Activated T-cell treated with anti-CD3 and anti-CD28 coated beads, Interleukin-2, amount 50 U/mL, for 72 hours (primary cell): Measurements from ENCODE around the gene IFIT3. TPM values are rescaled to one million over a fixed set of nuclear protein-coding genes. Genes with fewer than 3 reads are reported as not detected.
"Not testable (repeated sequence)": the region's sequence is repeated elsewhere in the genome, so short reads cannot be mapped to it uniquely, and the experiment has no call there.

Experiments used
- ATAC-seq, 2 donors: fragments of 150-1000 bp; cut with Tn5 transposase; replicated peaks in 1 of 2; 2 replicates each; pipeline ENCODE4 v1.10.0; 2021; ENCODE audit warnings: moderate library complexity in 2 of 2, mild to moderate bottlenecking in 1 of 2
- DNase-seq, 2 donors: peaks; one replicate each; pipeline ENCODE4 v3.0.0; 2021 to 2022; ENCODE audit warnings: mixed read lengths in 1 of 2
- H3K27ac Mint-ChIP-seq: one replicate; pipeline ENCODE4 v1.8.0; 2022; ENCODE audit warnings: mild to moderate bottlenecking, moderate library complexity, mixed read lengths
- H3K27me3 Mint-ChIP-seq: one replicate; pipeline ENCODE4 v1.8.0; 2022; ENCODE audit warnings: low read depth, mixed read lengths
- H3K36me3 Mint-ChIP-seq, 2 donors: one replicate each; pipeline ENCODE4 v1.8.0; 2022; ENCODE audit warnings: mixed read lengths in 2 of 2, mild to moderate bottlenecking in 1 of 2; ENCODE audit not compliant: insufficient read depth in 2 of 2
- H3K4me1 Mint-ChIP-seq: one replicate; pipeline ENCODE4 v1.8.0; 2022; ENCODE audit warnings: low read depth, mixed read lengths
- H3K4me3 Mint-ChIP-seq, 2 donors: one replicate each; pipeline ENCODE4 v1.8.0; 2022; ENCODE audit warnings: mild to moderate bottlenecking in 2 of 2, mixed read lengths in 2 of 2, moderate library complexity in 2 of 2
- H3K9me3 Mint-ChIP-seq, 2 donors: one replicate each; pipeline ENCODE4 v1.8.0; 2022; ENCODE audit warnings: mixed read lengths in 2 of 2
- total RNA-seq, 2 donors: library from RNA; stranded (reverse); gene quantifications; one replicate each; pipeline ENCODE4 v1.2.3, GENCODE V29; 2022

The IFIT3 gene
- total RNA-seq, 2 donors from 2014 or later, result 6.7 to 19.5 TPM

DNA sequence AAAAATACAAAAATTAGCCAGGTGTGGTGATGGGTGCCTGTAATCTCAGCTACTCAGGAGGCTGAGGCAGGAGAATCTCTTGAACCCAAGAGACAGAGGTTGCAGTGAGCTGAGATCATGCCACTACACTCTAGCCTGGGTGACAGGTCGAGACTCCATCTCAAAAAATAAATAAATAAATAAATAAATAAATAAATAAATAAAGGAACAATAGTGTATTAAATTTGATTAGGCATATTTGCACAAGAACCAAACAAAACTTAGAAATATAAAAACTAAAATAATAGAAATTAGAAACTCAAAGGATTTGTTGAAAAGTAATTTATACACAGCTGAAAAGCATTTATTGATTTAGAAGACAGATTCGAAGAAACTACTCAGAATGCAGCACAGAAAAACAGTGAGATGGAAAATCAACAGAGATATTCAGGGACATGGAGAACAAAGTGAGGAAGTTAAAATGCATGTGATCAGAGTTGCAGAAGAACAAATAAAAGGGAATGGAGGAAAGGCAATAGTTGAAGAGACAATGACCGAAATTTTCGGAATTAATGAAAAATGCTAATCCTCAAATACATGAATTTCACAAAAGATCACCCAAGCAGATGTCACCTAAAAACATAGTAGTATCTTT, 17.7 kb downstream of the IFIT3 start:
- Mint-ChIP-seq H3K36me3 (no peaks in the 10 kb centered on the region), H3K9me3 (no peaks in the 10 kb centered on the region), H3K4me1 (peaks cover 10% of the 10 kb centered on the region), H3K27me3 (peaks cover 58% of the 10 kb centered on the region), H3K4me3 (no peak overlapping the region), H3K27ac (no peak overlapping the region)
- DNase-seq (no peak), ATAC-seq (no peak)

DNA sequence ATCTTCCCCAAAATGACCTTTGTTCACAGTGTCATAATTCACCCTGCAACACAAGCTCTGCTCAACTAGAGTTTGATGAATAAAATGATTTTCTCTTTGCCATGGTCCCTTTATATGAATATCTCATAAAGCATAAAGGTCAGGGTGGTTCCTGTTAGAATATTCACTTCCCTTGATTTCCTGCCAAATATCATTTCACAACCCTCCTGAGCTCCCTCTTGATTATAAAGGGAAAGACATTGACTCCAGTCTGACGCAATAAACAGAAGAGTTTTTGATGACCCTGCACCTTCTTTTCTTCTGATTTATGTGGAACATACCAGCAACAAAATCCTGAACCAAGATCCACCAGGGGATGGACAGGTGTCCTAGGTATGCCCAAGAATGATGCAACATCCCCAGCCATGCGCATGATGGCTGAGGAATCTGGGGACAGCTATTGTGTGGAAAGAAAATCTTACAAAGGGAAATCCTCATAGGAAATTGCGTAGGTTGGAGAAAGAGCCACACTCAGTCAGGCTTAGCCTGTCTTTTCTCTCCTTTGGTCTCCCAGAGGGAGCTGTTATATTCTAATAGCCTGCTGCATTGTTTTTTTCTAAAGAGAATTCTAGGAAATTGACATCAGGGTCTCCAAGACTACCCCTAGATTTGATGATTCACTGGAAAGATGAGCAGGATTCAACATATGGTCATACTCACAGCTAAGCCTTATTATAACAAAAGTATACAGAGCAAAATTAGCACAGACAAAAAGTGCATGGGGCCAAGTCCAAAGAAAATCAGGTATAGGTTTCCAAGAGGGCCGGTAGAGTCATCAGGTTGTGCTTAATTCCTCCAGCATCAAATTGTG, 18.8 kb downstream of the IFIT3 start:
- Mint-ChIP-seq H3K4me3 (no peak overlapping the region), H3K9me3 (no peaks in the 10 kb centered on the region), H3K4me1 (peaks cover 21% of the 10 kb centered on the region), H3K27me3 (peaks cover 55% of the 10 kb centered on the region), H3K27ac (no peak overlapping the region), H3K36me3 (no peaks in the 10 kb centered on the region)
- DNase-seq, result no peak
- no peak for ATAC-seq

DNA sequence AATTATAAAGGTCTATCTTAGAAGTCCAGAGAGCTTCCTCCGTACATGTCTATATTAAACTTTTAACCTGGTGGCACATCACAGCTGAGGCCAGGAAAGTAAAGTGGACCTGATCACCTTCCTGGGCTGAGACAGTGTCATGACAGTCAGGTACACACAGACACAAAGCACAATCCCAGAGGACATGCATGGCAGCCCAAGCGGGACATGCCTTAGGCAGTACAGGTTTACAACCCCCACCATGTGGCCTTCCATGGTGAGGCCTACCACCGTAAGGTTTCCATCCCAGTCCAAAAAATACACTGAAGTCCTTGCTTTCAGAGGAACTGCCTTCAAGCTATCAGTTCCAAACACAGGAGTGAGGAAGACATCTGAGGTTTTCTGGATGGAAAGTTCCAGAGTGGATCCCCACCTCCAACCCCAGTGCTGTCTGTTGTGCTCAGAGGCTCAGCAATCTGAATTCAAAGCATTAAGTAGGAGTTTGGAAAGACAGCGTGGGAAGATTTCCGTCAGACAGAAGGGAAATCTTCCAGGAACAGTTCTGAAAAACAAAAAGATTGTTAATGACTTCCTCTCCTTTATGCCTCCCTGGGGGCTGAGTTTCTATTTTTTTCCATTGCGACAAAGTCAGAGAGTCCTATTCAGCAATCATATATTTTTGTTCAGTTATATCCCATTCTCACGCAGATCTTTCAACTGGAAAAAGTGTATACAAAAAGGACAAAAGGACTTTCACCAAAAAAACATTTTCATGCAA, 20.1 kb downstream of the IFIT3 start:
- H3K4me3 Mint-ChIP-seq, result no peak overlapping the region
- DNase-seq (no peak), ATAC-seq (no peak)
- H3K36me3 Mint-ChIP-seq, result no peaks in the 10 kb centered on the region
- H3K27ac Mint-ChIP-seq, result no peak overlapping the region
- peaks cover 57% of the 10 kb centered on the region for H3K27me3 Mint-ChIP-seq
- no peaks in the 10 kb centered on the region for H3K9me3 Mint-ChIP-seq
- H3K4me1 Mint-ChIP-seq, result peaks cover 34% of the 10 kb centered on the region

DNA sequence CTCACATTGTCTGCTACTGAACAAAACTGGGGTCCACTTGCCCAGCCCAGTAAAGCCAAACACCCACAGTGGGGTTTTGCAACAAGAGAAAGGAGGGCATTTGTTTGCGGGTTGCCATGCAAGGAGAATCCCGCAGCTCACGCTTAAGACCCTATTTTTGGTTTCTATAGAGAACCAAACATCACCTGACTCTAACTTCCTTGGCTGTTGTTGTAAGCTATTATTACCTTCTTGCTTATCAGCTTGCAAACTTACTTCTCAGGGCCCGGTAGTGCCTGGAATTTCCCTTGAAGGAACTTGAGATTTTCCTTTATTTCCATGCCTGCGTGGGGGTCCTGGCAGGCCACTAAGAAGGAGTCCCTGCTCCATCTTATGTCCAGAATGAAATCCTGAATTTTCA, 20.7 kb downstream of the IFIT3 start:
- H3K27me3 Mint-ChIP-seq, result peaks cover 57% of the 10 kb centered on the region

DNA sequence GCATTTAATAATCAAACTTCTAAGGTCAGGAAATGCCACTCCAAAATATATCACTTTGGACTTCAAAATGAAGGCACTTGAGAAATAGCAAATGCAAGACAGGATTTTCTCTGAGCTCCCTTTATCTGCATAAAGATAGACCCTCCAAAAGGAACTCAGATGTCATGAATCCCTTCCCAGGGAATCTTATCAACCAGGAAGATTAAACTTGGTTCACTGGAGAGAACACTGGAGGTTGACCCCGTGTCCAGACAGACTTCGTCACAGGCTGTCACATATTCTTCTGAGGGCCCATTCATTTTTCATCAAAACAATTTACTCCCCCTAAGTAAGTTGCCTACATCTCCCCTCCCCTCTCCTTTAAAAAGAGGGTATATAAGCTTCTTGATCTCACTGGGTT, 21.2 kb downstream of the IFIT3 start:
- H3K36me3 Mint-ChIP-seq, result no peaks in the 10 kb centered on the region
- no peaks in the 10 kb centered on the region for H3K9me3 Mint-ChIP-seq
- peaks cover 34% of the 10 kb centered on the region for H3K4me1 Mint-ChIP-seq
- peaks cover 60% of the 10 kb centered on the region for H3K27me3 Mint-ChIP-seq
- DNase-seq (no peak), ATAC-seq (no peak)
- H3K27ac Mint-ChIP-seq, result no peak overlapping the region
- H3K4me3 Mint-ChIP-seq, result no peak overlapping the region

More for the DNA sequence above, 20.7 kb downstream of the IFIT3 start:
- no peaks in the 10 kb centered on the region for H3K36me3 Mint-ChIP-seq
- no peak overlapping the region for H3K4me3 Mint-ChIP-seq
- no peaks in the 10 kb centered on the region for H3K9me3 Mint-ChIP-seq
- H3K4me1 Mint-ChIP-seq, result peaks cover 34% of the 10 kb centered on the region
- ATAC-seq, result no peak
- no peak for DNase-seq
- H3K27ac Mint-ChIP-seq, result no peak overlapping the region

DNA sequence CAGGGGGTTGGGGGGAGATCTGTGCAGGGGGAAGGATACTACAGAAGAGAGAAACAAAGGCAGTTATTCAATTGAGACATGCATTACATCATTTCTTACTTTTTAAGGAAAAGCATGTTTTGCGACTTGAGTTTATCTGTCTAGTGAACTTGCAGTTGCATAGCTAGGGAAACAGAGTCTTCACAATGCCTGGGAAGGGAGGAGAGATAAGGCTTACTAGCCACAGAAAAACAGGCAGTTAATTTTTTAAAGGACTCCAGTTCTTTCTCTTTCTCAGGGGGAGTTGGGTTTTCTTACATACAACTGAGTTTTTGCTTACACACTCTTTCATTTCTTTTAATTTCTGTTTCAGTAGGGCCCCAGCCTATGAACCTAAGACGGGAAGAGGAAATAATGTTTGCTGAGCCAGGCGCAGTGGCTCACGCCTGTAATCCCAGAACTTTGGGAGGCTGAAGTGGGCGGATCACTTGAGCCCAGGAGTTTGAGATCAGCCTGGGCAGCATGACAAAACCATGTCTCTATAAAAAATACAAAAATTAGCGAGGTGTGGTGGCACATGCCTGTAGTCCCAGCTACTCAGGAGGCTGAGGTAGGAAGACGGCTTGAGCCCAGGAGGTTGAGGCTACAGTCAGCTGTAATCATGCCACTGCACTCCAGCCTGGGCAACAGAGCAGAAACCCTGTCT, 23.0 kb downstream of the IFIT3 start:
- Mint-ChIP-seq H3K4me1 (peaks cover 34% of the 10 kb centered on the region), H3K4me3 (peak overlapping the region in 1 of 2 donors; percentile 60), H3K27me3 (peaks cover 58% of the 10 kb centered on the region)
- not testable (repeated sequence) for H3K27ac Mint-ChIP-seq, H3K36me3 Mint-ChIP-seq, DNase-seq, H3K9me3 Mint-ChIP-seq
- peak; percentile 8 to 16 for ATAC-seq

DNA sequence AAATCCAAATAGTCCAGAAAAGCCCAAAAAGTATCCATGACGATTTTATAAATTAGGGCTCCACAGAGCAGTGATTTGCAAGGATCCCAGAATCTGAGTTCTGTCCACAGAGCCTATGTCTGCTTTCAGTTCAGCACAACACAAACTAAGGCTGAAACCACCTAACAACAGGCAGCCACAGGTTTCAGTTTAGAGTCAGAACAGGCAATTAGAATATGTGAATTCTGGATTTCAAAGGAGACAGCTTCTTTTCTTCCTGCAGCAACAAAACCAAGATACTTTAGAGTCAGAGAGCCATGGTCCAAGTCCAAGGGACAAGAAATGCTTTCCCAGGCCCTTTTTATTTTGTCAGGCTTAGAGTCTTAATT, 23.6 kb downstream of the IFIT3 start:
- H3K9me3 Mint-ChIP-seq, result peaks cover 0 to 3% of the 10 kb centered on the region in 2 donors
- DNase-seq (peak; percentile 18 to 23), ATAC-seq (peak; percentile 90)
- peaks cover 34% of the 10 kb centered on the region for H3K4me1 Mint-ChIP-seq
- H3K4me3 Mint-ChIP-seq, result peak overlapping the region in 1 of 2 donors; percentile 54
- peaks cover 52% of the 10 kb centered on the region for H3K27me3 Mint-ChIP-seq
- H3K27ac Mint-ChIP-seq, result no peak overlapping the region
- H3K36me3 Mint-ChIP-seq, result no peaks in the 10 kb centered on the region

DNA sequence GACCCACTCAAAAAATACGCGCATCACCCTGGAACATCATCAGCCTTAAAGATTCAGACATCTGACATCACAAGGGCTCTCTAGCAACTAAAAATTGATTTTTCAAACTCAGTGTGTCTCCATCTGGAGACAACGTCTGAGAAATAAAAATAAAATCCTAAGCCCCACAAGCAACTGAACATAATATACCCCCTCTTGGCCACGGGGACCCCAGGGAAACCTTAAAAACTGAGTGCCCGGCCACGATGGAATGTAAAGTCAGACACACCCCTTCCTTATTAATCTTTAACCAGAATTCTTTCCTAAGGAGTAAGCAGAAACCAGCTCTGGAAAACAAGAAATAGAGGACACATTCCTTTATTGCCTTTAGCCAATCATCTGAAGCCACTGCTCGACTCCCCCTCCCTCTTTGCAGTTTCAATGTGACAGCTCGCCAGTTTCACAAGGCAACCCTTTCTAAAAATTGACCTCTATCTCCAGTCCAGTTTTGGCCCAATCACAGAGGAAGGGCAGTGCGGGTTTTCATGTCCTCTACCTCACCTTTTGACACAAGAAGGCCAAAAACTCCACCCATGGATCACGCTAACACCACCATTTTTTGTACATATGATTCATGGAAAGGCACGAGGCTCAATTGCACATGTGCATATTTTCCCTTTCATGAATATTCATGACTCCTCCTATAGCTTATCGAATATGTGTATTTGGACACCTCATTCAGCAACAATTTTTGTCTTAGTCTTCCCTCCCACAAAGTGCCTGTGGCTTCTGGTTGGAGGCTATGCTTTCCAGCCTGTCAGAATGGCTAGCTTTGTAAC, 24.2 kb downstream of the IFIT3 start:
- ATAC-seq (peak in 1 of 2 donors; percentile 48), DNase-seq (no peak)
- Mint-ChIP-seq H3K27ac (no peak overlapping the region), H3K27me3 (peaks cover 46% of the 10 kb centered on the region), H3K36me3 (no peaks in the 10 kb centered on the region), H3K9me3 (peaks cover 0 to 3% of the 10 kb centered on the region in 2 donors), H3K4me3 (peak overlapping the region in 1 of 2 donors; percentile 54), H3K4me1 (peaks cover 34% of the 10 kb centered on the region)

DNA sequence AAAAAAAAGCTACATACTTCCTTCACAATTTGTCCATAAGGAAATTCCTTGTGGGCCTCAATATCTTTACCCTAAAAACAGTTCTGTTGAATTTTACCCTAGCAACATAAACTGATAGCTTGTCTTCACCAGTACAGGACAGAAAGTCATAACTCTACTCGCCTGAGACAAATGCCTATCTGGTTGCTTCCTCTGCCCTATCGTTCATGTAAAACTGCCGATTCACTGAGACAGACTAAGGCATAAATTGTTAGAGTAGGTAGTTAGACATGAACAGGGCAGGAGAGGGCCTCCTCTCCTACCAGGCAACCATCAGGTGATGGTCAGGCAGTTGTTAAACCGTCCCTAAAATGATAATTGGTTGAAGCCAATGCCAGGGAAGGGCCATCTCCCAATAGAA, 25.0 kb downstream of the IFIT3 start:
- DNase-seq (no peak), ATAC-seq (no peak)
- Mint-ChIP-seq H3K4me1 (peaks cover 32% of the 10 kb centered on the region), H3K9me3 (peaks cover 0 to 3% of the 10 kb centered on the region in 2 donors), H3K27ac (no peak overlapping the region), H3K4me3 (no peak overlapping the region), H3K36me3 (no peaks in the 10 kb centered on the region), H3K27me3 (peaks cover 46% of the 10 kb centered on the region)

DNA sequence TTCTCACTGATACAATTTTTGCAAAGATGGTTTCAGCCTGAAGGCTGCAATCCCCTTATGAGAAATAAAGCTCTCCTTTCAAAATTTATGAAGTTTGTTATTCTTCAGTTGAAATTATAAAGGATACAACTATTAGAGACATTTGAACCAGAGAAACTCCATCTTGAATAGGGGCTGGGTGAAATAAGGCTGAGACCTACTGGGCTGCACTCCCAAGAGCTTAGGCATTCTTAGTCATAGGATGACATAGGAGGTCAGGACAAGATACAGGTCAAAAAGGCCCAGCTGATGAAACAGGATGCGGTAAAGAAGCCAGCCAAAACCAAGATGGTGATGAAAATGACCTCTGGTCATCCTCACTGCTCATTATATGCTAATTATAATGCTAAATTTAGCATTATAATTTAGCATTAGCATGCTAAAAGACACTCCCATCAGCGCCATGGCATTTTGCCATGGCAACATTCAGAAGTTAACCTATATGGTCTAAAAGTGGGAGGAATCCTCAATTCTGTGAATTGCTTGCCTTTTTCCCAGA, 27.7 kb downstream of the IFIT3 start:
- Mint-ChIP-seq H3K27me3 (peaks cover 35% of the 10 kb centered on the region), H3K27ac (no peak overlapping the region), H3K9me3 (peaks cover 0 to 3% of the 10 kb centered on the region in 2 donors), H3K4me3 (no peak overlapping the region), H3K4me1 (peaks cover 24% of the 10 kb centered on the region), H3K36me3 (no peaks in the 10 kb centered on the region)
- DNase-seq (no peak), ATAC-seq (peak in 1 of 2 donors; percentile 41)

DNA sequence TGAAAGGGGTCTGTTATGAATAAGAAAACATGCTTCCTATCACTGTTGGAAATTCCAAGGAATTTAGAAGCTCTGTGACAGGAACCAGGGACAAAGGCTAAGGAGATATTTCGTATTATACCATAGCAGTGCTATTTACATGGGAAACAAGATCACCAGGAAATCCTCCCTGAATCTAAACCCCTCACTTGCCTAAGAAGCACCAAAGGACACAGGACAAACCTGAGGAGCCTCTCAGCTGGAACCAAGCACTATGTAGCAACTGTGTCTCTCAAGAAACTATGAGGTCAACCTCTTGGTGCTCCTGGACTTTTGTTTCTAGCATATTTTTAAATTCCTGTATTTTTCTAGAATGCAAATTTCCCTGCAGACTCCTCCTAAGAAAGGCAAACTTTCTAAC, 29.3 kb downstream of the IFIT3 start:
- no peak for DNase-seq
- no peak for ATAC-seq
- Mint-ChIP-seq H3K36me3 (no peaks in the 10 kb centered on the region), H3K4me1 (peaks cover 8% of the 10 kb centered on the region), H3K27me3 (peaks cover 38% of the 10 kb centered on the region), H3K9me3 (peaks cover 0 to 3% of the 10 kb centered on the region in 2 donors), H3K27ac (no peak overlapping the region), H3K4me3 (no peak overlapping the region)

DNA sequence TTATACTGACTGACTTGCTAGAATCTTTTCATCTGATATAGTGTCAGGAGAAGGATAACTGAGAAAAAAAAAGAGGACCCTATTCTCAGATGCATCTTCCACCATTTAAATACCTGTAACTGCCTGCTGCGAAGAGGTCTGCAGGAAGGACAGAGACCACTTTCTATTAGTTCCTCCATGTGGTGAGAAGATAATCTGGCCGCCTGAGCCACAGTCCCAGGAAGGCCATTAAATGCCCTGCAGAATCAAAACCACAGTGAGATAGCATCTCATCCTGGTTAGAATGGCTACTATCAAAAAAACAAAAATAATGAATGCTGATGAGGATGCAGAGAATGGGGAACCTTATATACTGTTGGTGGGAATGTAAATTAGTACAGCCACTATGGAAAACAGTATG, 30.2 kb downstream of the IFIT3 start:
- no peak overlapping the region for H3K4me3 Mint-ChIP-seq
- peaks cover 29% of the 10 kb centered on the region for H3K27me3 Mint-ChIP-seq
- no peaks in the 10 kb centered on the region for H3K4me1 Mint-ChIP-seq
- ATAC-seq (no peak), DNase-seq (no peak)
- peaks cover 0 to 3% of the 10 kb centered on the region in 2 donors for H3K9me3 Mint-ChIP-seq
- H3K36me3 Mint-ChIP-seq, result no peaks in the 10 kb centered on the region
- H3K27ac Mint-ChIP-seq, result no peak overlapping the region
